Measurements from ENCODE around the gene HOXD12. TPM values are rescaled to one million over a fixed set of nuclear protein-coding genes. Genes with fewer than 3 reads are reported as not detected.
A peak's percentile ranks its signal among the peaks of the same experiment; 100 is the strongest.

HOXD12 gene, protein sequence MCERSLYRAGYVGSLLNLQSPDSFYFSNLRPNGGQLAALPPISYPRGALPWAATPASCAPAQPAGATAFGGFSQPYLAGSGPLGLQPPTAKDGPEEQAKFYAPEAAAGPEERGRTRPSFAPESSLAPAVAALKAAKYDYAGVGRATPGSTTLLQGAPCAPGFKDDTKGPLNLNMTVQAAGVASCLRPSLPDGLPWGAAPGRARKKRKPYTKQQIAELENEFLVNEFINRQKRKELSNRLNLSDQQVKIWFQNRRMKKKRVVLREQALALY
- not detected in 2 replicates for total RNA-seq

DNA sequence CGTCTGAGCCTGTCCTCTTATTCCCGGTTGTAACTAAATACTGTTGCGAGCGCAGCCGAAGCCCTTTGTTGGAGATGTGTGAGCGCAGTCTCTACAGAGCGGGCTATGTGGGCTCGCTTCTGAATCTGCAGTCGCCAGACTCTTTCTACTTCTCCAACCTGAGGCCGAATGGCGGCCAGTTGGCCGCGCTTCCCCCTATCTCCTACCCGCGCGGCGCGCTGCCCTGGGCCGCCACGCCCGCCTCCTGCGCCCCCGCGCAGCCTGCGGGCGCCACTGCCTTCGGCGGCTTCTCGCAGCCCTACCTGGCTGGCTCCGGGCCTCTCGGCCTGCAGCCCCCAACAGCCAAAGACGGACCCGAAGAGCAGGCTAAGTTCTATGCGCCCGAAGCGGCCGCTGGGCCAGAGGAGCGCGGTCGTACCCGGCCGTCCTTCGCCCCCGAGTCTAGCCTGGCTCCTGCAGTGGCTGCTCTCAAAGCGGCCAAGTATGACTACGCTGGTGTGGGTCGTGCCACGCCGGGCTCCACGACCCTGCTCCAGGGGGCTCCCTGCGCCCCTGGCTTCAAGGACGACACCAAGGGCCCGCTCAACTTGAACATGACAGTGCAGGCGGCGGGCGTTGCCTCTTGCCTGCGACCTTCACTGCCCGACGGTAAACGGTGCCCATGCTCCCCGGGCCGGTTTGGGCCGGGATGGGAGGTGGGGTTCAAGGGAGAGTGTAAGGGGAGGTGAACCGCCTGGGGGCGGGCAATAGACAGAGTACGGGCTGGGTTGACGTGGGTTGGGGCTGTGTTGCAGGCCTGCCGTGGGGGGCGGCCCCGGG, at the start of gene HOXD12:
TSS of gene HOXD12 (plus strand) at position 68 of the 819 bp plus-strand sequence. CDS start at position 75, 7 bp downstream.
- no peak for DNase-seq (ENCODE audit: low read depth)

- no peak for DNase-seq (ENCODE audit: low read depth)
These were observed 43.2 kb upstream of the HOXD12 start for GRCh38 chr2:176056406-176056805.

- peak; percentile 64 for DNase-seq (ENCODE audit: low read depth)
These were observed 35.6 kb upstream of the HOXD12 start for GRCh38 chr2:176063958-176064357.

DNA sequence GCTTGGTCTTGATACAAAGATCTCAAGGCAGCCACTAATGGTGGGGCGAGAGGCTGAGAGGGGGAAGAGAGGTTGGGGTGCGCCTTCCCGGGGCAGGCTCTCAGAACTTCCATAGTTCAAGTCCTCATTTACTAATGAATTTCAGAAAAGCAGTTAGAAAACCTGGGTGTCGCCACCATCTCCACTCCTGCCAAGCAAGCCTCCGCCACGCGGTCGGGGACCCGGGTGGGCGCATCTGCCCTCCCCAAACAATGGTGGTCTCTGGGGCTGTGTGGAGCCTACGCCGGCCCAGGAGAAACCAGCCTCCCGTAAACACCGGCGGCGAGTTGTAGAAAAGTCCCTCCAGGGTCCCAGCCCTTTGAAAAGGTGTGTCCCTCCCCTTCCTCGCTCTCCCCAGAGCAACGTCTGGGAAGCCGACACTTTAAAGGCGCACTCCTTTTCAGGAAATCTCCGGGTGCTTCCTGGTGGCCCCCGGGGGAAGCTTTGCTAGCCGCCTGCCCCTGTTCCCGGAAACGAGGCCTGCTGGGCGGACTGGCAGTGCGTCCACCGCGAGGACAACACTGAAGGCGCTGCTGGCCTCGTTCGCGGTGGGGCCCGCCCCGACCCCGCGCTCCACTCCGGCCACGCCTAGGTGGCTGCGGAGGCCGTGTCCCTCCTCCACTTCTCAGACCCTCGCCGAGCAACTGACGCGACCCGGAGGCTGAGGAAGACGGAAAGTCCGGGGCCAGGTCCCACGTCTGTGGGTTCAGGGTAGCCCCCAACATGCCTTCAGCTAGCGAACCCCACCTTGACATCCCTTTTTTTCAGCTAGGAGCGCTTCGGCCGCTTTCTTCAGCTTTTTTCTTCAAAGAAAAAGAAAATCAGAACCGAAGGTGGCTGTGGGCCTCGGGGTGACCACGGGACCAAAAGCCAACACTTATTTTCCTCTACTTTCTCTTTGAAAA, 32.7 kb upstream of the HOXD12 start:
- DNase-seq (ENCODE audit: low read depth) = no peak

DNA sequence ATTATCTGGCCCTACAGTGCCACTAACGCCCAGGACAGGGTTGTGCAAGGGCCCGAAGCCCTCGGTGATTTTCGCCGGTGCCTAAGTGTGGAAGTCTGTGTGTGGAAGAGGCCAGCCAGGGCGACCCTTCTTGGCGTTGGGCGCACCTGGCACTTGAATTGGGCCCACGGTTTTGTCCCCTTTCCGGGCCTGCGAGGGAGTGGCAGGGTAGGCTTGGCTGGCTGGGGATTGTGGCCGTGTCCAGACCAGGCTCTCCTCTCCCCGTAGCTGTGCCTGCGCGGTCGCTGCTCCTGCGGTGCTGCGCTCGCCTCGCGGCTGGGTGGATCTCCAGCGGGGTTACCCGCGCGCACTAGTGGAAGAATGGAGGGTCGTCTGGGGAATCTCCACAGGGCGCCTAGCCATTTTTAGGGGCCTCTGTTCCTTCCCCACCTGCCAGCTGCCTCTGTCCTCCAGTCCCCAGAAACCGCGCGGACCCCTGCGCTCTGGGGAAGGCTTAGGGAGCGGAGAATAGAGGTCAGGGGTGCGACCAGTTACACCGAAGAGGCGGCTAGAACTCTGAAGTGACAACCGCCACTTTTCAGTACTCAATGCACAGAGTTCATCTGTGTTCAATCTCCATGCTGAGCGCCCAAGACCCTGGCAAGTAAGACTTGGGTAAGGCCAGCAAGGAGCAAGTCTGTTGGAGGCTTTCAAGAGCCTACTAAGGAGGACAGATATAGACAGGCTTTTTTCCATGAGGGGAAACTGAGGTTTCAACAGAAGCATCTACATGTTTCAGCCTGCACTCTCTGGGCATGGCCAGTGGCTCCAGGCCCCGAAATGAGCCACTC, 31.8 kb upstream of the HOXD12 start:
- DNase-seq (ENCODE audit: low read depth) = no peak

DNA sequence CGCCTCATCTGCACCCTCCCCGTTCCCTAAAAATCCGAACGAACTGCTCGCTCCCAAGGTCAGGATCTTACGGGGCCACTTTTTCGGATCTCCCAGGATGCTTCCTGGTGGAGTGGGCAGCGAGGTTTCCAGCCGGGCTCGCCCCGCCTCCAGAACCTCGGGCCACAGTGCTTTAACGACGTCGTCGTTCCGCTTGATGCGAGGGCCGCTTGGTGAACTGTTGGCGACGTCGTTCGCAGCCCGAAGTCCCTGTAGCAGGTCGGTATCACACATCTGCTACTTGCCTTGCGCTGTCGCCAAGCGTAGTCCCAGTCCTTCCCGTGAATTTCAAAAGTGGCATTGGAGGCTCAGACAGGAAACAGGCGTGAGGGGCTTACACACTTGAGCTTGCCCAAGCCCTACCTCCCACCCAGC, 31.2 kb upstream of the HOXD12 start:
- DNase-seq (ENCODE audit: low read depth) = no peak

DNA sequence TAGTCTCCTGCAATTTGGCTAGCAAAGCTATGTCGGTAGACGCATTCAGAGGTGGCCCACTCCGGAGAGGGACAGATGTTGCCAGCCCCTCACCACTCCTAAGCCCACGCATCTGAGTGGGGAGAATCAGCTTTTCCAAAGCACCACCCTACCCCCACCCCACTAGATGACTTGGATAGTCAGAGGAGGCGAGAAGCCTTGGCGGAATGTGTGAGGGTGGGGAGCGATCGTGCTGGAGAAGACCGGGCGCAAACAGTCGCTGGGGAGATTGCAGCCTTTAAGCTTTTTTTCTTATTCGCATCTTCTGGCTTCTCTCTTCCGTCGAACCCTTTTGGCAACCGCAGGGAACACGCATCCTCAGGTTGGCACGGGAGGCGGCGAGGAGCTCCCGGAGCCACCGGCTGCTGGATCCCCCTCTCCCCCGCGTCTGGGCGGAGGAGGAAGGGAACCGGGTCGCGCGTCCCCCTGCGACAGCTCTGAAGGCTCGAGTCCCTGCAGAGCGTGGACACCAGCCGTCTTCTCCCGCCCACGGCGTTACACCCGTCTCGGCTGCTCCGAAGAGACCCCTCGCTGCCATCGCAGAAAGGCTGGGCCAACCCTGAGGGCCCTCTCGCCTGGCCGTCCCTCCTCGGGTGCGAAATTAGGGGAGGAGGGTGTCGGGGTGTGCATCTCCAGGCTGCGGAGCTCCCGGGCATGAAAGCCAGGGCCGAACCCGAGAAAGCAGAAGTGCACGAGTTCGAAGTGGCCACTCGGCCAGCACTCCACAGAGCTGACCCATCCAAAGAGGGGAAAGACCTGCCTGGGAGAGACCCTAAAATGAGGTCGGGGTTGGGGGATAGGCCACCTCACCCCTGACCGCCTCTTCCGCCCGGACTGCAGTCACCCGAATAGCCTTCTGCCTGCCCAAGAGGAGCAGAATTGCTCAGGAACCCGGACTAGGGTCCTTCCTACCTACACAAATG, 28.0 kb upstream of the HOXD12 start:
- DNase-seq (ENCODE audit: low read depth) = no peak

- no peak for DNase-seq (ENCODE audit: low read depth)
These were observed 27.3 kb upstream of the HOXD12 start for GRCh38 chr2:176072292-176072669.

DNA sequence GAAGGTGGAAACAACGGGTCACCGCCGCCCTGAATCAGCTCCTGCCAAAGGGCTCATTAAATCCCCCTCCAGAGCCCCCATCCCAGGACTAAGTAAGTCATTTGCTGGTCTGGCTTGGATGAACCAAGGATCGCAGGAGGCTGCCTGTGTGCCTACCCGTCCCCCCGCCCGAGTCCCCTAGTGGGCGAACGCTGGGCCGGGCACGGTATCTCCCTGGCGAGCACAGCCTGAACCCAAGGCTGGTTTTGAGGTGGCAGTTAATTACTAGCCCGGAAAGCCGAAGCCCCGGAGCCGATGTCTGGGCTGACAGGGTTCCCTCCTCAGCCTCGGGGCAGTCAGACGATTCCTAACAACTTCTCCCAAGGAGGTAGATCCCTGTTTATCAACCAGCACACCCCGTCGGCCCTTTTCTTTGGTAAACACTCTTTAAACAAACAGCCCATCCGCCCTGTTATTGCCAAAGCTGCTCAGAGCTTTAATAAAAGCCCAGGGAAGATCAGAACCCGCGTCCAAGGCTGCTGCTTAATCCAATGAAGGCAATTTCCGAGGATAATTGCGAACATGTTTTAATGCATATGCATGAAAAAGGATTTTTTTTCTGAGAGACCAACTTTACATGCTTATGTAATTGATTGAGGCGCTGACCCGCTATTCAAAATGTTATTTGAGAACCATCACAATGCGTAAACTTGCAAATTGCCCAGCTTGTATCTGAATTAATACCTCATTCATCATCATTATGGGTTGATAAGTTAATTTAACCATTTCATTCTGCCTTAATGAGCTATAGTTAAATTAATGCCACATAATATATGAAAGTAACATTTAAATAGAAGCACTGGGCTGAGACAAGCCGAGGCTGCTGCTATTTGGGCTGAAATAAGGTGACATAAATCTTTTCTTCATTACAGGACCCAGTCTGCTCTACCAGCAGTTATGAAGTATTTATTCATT, 26.4 kb upstream of the HOXD12 start:
- no peak for DNase-seq (ENCODE audit: low read depth)

DNA sequence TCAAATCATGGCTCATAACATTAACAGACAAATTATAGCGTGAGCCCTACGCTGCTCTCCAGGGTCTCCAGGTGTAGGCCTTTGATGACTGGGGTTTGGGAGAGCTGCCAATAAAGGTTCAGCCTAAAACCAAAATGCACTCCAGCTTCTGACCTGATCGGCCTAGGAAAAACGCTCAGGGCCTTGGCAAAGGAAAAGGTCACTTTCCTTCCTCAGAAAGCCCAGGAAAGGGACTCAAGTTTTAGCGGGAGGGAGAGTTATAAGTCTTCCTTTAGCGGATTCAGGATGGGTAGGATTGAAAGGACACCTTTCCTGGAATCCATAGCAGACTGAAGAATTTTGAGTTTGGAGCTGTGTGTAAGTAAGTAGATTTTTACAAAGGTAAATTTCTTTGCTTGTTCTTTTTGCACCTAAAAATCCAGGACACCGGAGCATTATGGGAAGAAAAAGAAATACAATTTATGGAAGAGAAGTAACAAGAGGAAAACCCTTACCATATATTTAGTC, 24.6 kb upstream of the HOXD12 start:
- DNase-seq (ENCODE audit: low read depth) = no peak

GRCh38 chr2:176075481-176075880, 24.1 kb upstream of the HOXD12 start:
- DNase-seq (ENCODE audit: low read depth) = no peak

DNA sequence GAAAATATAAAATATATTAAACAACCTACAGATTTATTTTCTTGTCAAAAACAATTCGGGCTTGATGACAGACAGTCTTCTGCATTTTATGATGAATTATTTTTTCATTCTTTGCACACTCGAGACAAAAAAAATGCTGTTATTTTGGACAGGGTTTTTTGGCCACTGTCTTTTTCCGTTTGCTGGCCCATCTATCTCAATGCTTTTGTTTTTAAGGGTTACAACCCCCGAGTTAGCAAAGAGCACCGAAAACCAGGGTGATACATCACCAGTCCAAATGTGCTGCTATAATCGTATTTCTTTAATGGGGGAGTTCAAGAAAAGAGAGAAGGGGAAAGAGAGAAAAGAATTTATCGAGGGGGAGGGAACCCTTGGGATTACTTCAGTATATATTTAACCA, 23.5 kb upstream of the HOXD12 start:
- no peak for DNase-seq (ENCODE audit: low read depth)

GRCh38 chr2:176076796-176077195, 22.8 kb upstream of the HOXD12 start:
- DNase-seq (ENCODE audit: low read depth) = no peak

GRCh38 chr2:176078541-176079284, 20.9 kb upstream of the HOXD12 start:
- DNase-seq (ENCODE audit: low read depth) = no peak

DNA sequence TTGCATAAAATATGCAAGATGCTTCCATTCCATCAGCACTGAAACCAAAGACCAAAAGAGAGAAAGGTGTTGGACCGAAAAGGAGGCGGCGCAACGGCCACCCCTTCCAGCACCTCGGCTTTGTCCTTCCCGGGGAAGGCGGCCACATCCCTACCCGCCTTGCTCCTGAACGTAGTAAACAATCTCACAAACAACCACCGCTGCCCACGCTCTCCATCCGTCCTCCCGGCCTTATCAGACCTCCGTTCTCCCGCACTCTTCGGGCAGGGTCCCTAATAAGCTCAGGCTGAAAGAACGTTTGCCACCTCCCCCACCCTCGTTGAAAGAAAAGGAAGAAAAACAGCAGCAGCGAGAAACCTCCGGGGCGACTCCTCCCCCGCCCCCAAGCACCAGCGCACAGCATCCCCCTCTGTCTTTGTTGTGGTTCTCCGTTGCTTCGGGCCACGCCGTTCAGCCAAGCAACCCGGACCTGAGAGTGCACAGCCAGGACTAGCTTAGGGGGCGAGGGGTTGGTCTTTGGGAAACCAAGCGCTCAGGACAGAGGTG, 20.2 kb upstream of the HOXD12 start:
- DNase-seq (ENCODE audit: low read depth) = no peak

GRCh38 chr2:176079831-176080539, 19.6 kb upstream of the HOXD12 start:
- DNase-seq (ENCODE audit: low read depth) = no peak

Data from renal cortical epithelial cell (primary cell).